Thyroid gland (tissue), 4 donors: ENCODE measurements around the gene C1orf167. TPM values are rescaled to one million over a fixed set of nuclear protein-coding genes. Genes with fewer than 3 reads are reported as not detected.

Source experiments
- DNase-seq, 2 donors: peaks; one replicate each; pipeline ENCODE4 v3.0.0-alpha.2; 2019
- H3K27ac ChIP-seq, 3 donors: fragments of 200-600 bp; sonication (generic); 1 replicate in 2 of 3; 2 replicates in 1 of 3; pipeline ENCODE4 v1.5.1; 2016 to 2019; ENCODE audit warnings: mild to moderate bottlenecking in 1 of 3, moderate library complexity in 1 of 3
- H3K27me3 ChIP-seq: fragments of 200-600 bp; sonication (generic); one replicate; pipeline ENCODE4 v1.5.1; 2019
- H3K36me3 ChIP-seq, 2 donors: fragments of 200-600 bp; sonication (generic); one replicate each; pipeline ENCODE4 v1.5.1; 2016 to 2019
- H3K4me1 ChIP-seq, 2 donors: fragments of 200-600 bp; sonication (generic); one replicate each; pipeline ENCODE4 v1.5.1; 2017 to 2019
- H3K4me3 ChIP-seq, 3 donors: fragments of 200-600 bp; sonication (generic); replicated peaks in 1 of 3; 1 replicate in 2 of 3; 2 replicates in 1 of 3; pipeline ENCODE4 v1.5.1; 2016; ENCODE audit warnings: mild to moderate bottlenecking in 1 of 3
- H3K9me3 ChIP-seq: fragments of 200-600 bp; sonication (generic); one replicate; pipeline ENCODE4 v1.5.1; 2017
- CTCF ChIP-seq, 6 experiments: fragments of 200-600 bp in 3 of 6; fragments of 450-650 bp in 3 of 6; sonication (generic) in 3 of 6; IDR thresholded peaks; one replicate each; pipeline ENCODE4 v1.5.1; 2016 to 2019; ENCODE audit warnings: antibody characterized with exemption in 6 of 6, mild to moderate bottlenecking in 2 of 6, inconsistent platforms in 1 of 6, moderate library complexity in 1 of 6
- POLR2A ChIP-seq, 2 donors: fragments of 450-650 bp; IDR thresholded peaks; one replicate each; pipeline ENCODE4 v1.6.1; 2017; ENCODE audit warnings: antibody characterized with exemption in 2 of 2, mild to moderate bottlenecking in 2 of 2, moderate library complexity in 1 of 2
- WGBS, 2 donors: methylation state at CpG; one replicate each; pipeline ENCODE4 v1.1.5; 2017; 5-methylcytosine and 5-hydroxymethylcytosine counted together
- intact Hi-C: fragments of 100-400 bp; cut with DNase I; formaldehyde crosslinking; loops from one replicate; pipeline ENCODE4 v1.15.1; 2023
- total RNA-seq, 4 donors: library from RNA; depleted of rRNA; stranded (reverse); fragments of >200 nt; gene quantifications; one replicate each; pipeline ENCODE4 v1.2.3, GENCODE V29; 2016

The C1orf167 gene
- total RNA-seq, 4 donors from 2014 or later, result 0.22 to 6.3 TPM; not detected in 2

- H3K27ac ChIP-seq, result peak within 1 kb of the TSS; percentile 85 to 90 (median 89)
- WGBS, 2 donors, result 0 to 1% methylated on average over 22 to 39 of the region's 59 CpGs
- H3K27me3 ChIP-seq, result no peaks in the 10 kb centered on the region
- peak within 1 kb of the TSS; percentile 42 to 98 (median 95) for H3K4me3 ChIP-seq
- TF ChIP-seq CTCF (IDR thresholded peaks at IDR 0.05) (peak in 2 of 6 experiments; percentile 14 to 15), POLR2A (IDR thresholded peaks at IDR 0.05) (peak in 1 of 2 donors; percentile 57)
- intact Hi-C loops, result loop anchor here (5.0 kb wide), 1 partner anchor 56 kb away; no protein-coding TSS in a partner anchor
- peaks cover 13 to 40% of the 10 kb centered on the region in 2 donors for H3K4me1 ChIP-seq
- no peaks in the 10 kb centered on the region for H3K9me3 ChIP-seq
- DNase-seq, result peak; percentile 96 to 97
- H3K36me3 ChIP-seq, result no peaks in the 10 kb centered on the region
Observed at GRCh38 chr1:11735854-11736745, 25.9 kb upstream of the C1orf167 start, which contains the start of gene AGTRAP. Gene AGTRAP (plus strand): TSS chr1:11736136. CDS start chr1:11736209, 73 bp downstream.

- peaks cover 13 to 34% of the 10 kb centered on the region in 2 donors for H3K4me1 ChIP-seq
- intact Hi-C loops, result loop anchor here (5.0 kb wide), 1 partner anchor 55 kb away; no protein-coding TSS in a partner anchor
- WGBS, 2 donors, result 12 to 17% methylated on average over 14 to 15 of the region's 15 CpGs
Observed at GRCh38 chr1:11736746-11737639, 25.0 kb upstream of the C1orf167 start.

GRCh38 chr1:11738096-11738495, 23.9 kb upstream of the C1orf167 start:
- no peaks in the 10 kb centered on the region for H3K27me3 ChIP-seq
- H3K4me3 ChIP-seq, result no peak overlapping the region
- intact Hi-C loops, result loop anchor here (5.0 kb wide), 1 partner anchor 54 kb away; no protein-coding TSS in a partner anchor
- H3K27ac ChIP-seq, result peak overlapping the region in 1 of 3 donors; percentile 90
- TF ChIP-seq CTCF (IDR thresholded peaks at IDR 0.05) (no peak), POLR2A (IDR thresholded peaks at IDR 0.05) (no peak)
- H3K36me3 ChIP-seq, result no peaks in the 10 kb centered on the region
- peaks cover 13 to 39% of the 10 kb centered on the region in 2 donors for H3K4me1 ChIP-seq
- WGBS, 2 donors, result 67 to 69% methylated on average over 2 of the region's 2 CpGs
- H3K9me3 ChIP-seq, result no peaks in the 10 kb centered on the region
- no peak for DNase-seq

More at GRCh38 chr1:11736746-11737639, 25.0 kb upstream of the C1orf167 start:
- peak; percentile 40 to 57 for DNase-seq
- no peak for TF ChIP-seq POLR2A (IDR thresholded peaks at IDR 0.05)
- no peak for TF ChIP-seq CTCF (IDR thresholded peaks at IDR 0.05)
- H3K27me3 ChIP-seq, result no peaks in the 10 kb centered on the region
- H3K4me3 ChIP-seq, result peak overlapping the region; percentile 42 to 98 (median 95)
- H3K9me3 ChIP-seq, result no peaks in the 10 kb centered on the region
- H3K27ac ChIP-seq, result peak overlapping the region; percentile 85 to 90 (median 89)
- no peaks in the 10 kb centered on the region for H3K36me3 ChIP-seq

GRCh38 chr1:11738783-11739182, 23.2 kb upstream of the C1orf167 start:
- 85 to 91% methylated on average over 6 of the region's 6 CpGs for WGBS, 2 donors
- H3K27me3 ChIP-seq, result no peaks in the 10 kb centered on the region
- peaks cover 13 to 39% of the 10 kb centered on the region in 2 donors for H3K4me1 ChIP-seq
- intact Hi-C loops, result loop anchor here (5.0 kb wide), 1 partner anchor 54 kb away; no protein-coding TSS in a partner anchor
- H3K36me3 ChIP-seq, result no peaks in the 10 kb centered on the region
- H3K4me3 ChIP-seq, result no peak overlapping the region
- H3K9me3 ChIP-seq, result no peaks in the 10 kb centered on the region
- DNase-seq, result no peak
- H3K27ac ChIP-seq, result no peak overlapping the region
- no peak for TF ChIP-seq CTCF (IDR thresholded peaks at IDR 0.05)
- no peak for TF ChIP-seq POLR2A (IDR thresholded peaks at IDR 0.05)
